Measurements from ENCODE around the gene PITPNC1.

DNA sequence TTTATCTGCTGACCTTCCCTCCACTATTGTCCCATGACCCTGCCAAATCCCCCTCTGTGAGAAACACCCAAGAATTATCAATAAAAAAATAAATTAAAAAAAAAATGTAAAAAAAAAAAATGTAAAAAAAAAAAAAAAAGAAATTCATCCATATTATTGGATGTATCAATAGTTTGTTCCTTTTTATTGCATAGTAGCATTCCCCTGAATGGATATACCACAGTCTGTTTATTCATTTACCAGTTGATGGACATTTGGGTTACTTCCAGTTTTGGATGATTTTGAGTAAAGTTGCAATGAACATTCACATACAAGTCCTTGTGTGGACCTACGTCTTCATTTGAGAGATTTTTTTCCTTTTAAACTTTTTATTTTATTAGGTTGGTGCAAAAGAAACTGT lies 94.0 kb downstream of the PITPNC1 start:
- TF ChIP-seq, protein P1, sequence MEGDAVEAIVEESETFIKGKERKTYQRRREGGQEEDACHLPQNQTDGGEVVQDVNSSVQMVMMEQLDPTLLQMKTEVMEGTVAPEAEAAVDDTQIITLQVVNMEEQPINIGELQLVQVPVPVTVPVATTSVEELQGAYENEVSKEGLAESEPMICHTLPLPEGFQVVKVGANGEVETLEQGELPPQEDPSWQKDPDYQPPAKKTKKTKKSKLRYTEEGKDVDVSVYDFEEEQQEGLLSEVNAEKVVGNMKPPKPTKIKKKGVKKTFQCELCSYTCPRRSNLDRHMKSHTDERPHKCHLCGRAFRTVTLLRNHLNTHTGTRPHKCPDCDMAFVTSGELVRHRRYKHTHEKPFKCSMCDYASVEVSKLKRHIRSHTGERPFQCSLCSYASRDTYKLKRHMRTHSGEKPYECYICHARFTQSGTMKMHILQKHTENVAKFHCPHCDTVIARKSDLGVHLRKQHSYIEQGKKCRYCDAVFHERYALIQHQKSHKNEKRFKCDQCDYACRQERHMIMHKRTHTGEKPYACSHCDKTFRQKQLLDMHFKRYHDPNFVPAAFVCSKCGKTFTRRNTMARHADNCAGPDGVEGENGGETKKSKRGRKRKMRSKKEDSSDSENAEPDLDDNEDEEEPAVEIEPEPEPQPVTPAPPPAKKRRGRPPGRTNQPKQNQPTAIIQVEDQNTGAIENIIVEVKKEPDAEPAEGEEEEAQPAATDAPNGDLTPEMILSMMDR (conservative IDR thresholded peaks at IDR 0.05; ENCODE audit: low read depth, low read length): no peak
- no peak for TF ChIP-seq EZH2 (IDR thresholded peaks at IDR 0.05; ENCODE audit: borderline replicate concordance, low read depth, low read length, poor library complexity, severe bottlenecking)

Data from A673 (cell line).